NCI-H524 treated with DMSO at 0.1 percent for 48 hours (cell line): ENCODE measurements around the gene SMIM29.

Source experiments
- DNase-seq: peaks from one replicate; lab custom pipeline; 2025; lab: John Stamatoyannopoulos, UW

The SMIM29 gene

GRCh38 chr6:34226066-34226465 lies 22.7 kb downstream of the SMIM29 start:
- DNase-seq, result no peak

DNA sequence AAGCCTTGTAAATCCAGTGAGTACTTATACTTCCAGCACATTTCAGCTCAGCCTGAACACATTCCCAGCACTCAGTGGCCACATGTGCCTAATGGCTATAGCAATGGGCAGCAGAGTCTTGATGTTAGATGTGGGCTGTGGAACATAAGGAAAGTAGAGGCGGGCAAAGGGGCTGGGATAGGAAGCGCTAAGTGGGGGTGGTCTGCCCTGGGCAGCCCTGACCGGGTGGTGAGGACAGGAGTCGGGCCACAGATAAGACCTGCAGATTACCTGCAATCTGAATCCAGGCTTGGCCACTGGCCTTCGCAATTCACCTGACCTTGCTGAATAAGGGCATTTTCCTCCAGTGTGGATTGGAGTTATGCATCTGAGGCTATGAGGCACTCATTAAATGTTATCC lies 23.3 kb downstream of the SMIM29 start:
- DNase-seq, result no peak

- no peak for DNase-seq
Observed at GRCh38 chr6:34223956-34224940, 24.6 kb downstream of the SMIM29 start.

- DNase-seq, result no peak
Observed at GRCh38 chr6:34223381-34223955, 25.3 kb downstream of the SMIM29 start.

- no peak for DNase-seq
Observed at GRCh38 chr6:34218691-34219090, 30.1 kb downstream of the SMIM29 start.

DNA sequence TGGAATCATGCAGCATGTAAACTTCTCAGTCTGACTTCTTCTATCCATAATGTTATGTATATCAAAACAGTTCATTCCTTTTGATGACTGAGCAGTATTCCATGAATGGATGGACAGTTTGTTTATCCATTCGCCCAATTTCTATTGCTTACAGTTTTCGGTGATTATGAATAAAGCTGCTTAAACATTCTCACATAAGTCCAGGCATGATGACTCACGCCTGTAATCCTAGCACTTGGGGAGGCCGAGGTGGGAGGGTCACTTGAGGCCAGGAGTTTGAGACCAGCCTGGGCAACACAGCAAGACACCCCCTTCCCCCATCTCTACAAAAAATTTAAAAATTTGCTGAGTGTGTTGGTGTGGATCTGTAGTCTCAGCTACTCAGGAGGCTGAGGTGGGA lies 35.0 kb downstream of the SMIM29 start:
- no peak for DNase-seq

GRCh38 chr6:34207695-34208443 lies 40.9 kb downstream of the SMIM29 start:
- no peak for DNase-seq

DNA sequence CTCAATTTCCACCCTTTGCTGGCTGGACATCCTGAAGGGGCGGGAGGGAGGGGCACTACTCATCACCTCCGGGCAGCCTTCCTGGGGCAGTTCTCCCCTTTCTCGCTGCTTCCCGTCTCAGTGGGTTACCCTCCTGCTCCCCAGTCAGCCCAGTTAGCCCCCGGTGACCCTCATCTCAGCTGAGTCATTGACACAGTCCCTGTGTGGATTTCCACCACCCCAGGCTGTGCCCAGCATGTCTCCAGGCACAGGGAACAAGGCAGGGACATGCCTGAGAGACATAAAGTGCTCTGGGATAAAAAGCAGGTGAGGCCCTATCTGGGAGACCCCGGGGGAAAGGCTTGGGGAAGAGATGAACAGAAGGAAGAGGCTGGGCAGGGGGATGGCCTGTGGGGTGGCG lies 42.1 kb downstream of the SMIM29 start:
- DNase-seq, result no peak

DNA sequence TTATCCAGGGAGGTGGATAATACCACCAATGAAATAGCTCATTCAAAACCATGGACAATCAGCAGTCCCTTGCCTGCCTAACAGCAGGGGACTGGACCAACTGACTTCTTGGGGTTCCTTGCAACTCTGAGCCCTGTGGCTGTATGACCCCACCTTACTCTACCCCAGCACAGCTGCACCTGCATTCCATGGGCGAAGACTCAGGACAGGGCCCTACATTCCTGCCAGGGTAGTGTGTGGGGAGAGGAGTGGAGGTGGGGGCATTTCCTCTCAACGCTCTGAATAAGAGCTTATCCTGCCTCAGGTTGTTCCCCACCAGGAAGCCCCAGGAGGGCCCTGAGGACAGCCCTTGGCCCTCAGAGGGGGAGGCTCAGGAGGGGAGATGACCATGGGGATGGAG lies 42.9 kb downstream of the SMIM29 start:
- DNase-seq, result no peak

DNA sequence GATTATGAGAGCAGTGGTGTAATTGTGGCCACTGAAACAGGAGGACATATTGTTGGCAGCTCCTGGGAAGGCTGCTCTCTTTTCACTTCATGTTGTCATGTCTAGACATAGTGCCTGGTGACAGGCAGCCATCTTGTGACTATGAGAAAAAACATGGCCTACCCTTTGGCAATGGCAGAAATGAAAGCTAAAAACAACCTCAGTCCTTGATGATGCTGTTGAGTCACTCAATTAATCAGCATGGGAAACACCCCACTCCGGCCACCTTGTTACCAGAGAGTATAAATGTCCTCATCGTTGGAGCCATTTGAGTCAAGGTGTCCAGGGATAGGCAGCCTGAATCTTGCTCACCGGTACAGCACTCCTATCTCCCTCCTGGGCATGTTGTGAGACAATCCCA lies 43.3 kb downstream of the SMIM29 start:
- no peak for DNase-seq

DNA sequence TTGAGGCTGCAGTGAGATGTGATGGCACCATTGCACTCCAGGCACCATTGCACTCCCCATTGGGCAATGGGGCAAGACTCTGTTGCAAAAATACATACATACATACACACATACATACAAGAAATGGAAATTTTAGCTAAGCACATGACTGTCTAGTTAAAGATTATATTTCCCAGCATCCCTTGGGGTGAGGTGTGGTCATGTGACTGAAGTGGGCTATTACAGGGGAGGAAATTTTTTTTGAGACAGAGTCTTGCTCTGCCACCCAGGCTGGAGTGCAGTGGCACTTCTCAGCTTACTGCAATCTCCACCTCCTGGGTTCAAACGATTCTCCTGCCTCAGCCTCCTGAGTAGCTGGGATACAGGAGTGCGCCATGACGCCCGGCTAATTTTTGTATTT lies 44.1 kb downstream of the SMIM29 start:
- no peak for DNase-seq

- no peak for DNase-seq
Observed at GRCh38 chr6:34202329-34203201, 46.2 kb downstream of the SMIM29 start.

GRCh38 chr6:34201455-34202107 lies 47.2 kb downstream of the SMIM29 start:
- DNase-seq, result no peak

- no peak for DNase-seq
Observed at GRCh38 chr6:34200340-34200971, 48.4 kb downstream of the SMIM29 start.

DNA sequence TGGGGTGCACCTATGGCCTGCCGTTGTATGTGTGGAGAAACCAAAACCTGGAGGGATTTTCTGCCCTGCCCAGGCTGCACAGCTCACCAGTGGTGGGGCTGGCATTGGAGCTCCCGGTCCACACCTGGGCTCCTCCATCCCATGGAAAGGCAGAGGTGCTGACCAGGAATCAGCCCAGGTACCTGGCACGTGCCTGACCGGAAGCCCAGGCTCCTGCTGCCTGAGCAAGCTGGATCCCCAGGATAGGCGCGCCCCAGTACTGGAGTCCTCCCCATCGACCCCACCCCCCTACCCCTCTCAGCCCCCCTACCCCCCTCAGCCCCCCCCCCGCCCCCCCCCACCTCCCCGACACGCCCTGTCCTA lies 52.0 kb downstream of the SMIM29 start:
- no peak for DNase-seq
